Mesendoderm (in vitro differentiated cells): ENCODE results near the gene PTPRD.

ENCODE experiments used
- DNase-seq: peaks from one replicate; pipeline ENCODE4 v3.0.0; 2013
- H2AK5ac ChIP-seq: 2 replicates; pipeline ENCODE4 v1.6.1; 2013; ENCODE audit warnings: low read length, inconsistent platforms
- H2BK120ac ChIP-seq: 2 replicates; pipeline ENCODE4 v1.6.1; 2013; ENCODE audit warnings: low read depth, mild to moderate bottlenecking, low read length, moderate library complexity, mixed read lengths
- H2BK15ac ChIP-seq: replicated peaks from 2 replicates; pipeline ENCODE4 v1.6.1; 2013; ENCODE audit warnings: low read depth, mild to moderate bottlenecking, moderate library complexity
- H2BK5ac ChIP-seq: 2 replicates; pipeline ENCODE4 v1.6.1; 2013; ENCODE audit warnings: low read length, inconsistent platforms
- H3K18ac ChIP-seq: 2 replicates; pipeline ENCODE4 v1.6.1; 2013; ENCODE audit warnings: mild to moderate bottlenecking, low read length, mixed read lengths
- H3K23ac ChIP-seq: one replicate; pipeline ENCODE4 v1.6.1; 2013; ENCODE audit warnings: low read length
- H3K27ac ChIP-seq: 2 replicates; pipeline ENCODE4 v1.5.1; 2013; ENCODE audit warnings: low read depth, mild to moderate bottlenecking, inconsistent platforms, low read length, moderate library complexity
- H3K27me3 ChIP-seq: 2 replicates; pipeline ENCODE4 v1.6.1; 2013; ENCODE audit warnings: low read length, control low read depth, mild to moderate bottlenecking, inconsistent platforms; ENCODE audit not compliant: insufficient read depth, poor library complexity
- H3K36me3 ChIP-seq: 2 replicates; pipeline ENCODE4 v1.6.1; 2013; ENCODE audit warnings: low read length, inconsistent platforms; ENCODE audit not compliant: control insufficient read depth, insufficient read depth
- H3K4ac ChIP-seq: one replicate; pipeline ENCODE4 v1.6.1; 2013; ENCODE audit warnings: low read depth, mild to moderate bottlenecking, low read length, moderate library complexity
- H3K4me1 ChIP-seq: 2 replicates; pipeline ENCODE4 v1.6.1; 2013; ENCODE audit warnings: low read depth, low read length, inconsistent platforms; ENCODE audit not compliant: control insufficient read depth
- H3K4me2 ChIP-seq: 2 replicates; pipeline ENCODE4 v1.6.1; 2013; ENCODE audit warnings: low read length
- H3K4me3 ChIP-seq: 2 replicates; pipeline ENCODE4 v1.5.1; 2013; ENCODE audit warnings: mild to moderate bottlenecking, low read length
- H3K56ac ChIP-seq: one replicate; pipeline ENCODE4 v1.6.1; 2013; ENCODE audit warnings: low read length
- H3K79me1 ChIP-seq: 2 replicates; pipeline ENCODE4 v1.6.1; 2013; ENCODE audit warnings: low read length, inconsistent platforms
- H3K79me2 ChIP-seq: 2 replicates; pipeline ENCODE4 v1.6.1; 2013; ENCODE audit warnings: mild to moderate bottlenecking, low read length; ENCODE audit not compliant: control insufficient read depth, insufficient read depth
- H3K9ac ChIP-seq: 2 replicates; pipeline ENCODE4 v1.6.1; 2013; ENCODE audit warnings: low read length, inconsistent platforms
- H4K5ac ChIP-seq: one replicate; pipeline ENCODE4 v1.6.1; 2013; ENCODE audit warnings: low read length
- H4K8ac ChIP-seq: one replicate; pipeline ENCODE4 v1.6.1; 2013; ENCODE audit warnings: low read depth, mild to moderate bottlenecking, control low read depth, low read length, moderate library complexity
- WGBS: extraction: QIAGEN DNeasy Blood & Tissue Kit; methylation state at CpG from one replicate; pipeline ENCODE4 v1.1.7; 2013; ENCODE audit warnings: low lambda C conversion rate, missing lambda C conversion rate; ENCODE audit not compliant: insufficient coverage; ENCODE audit errors: extremely low coverage; 5-methylcytosine and 5-hydroxymethylcytosine counted together

PTPRD gene

DNA sequence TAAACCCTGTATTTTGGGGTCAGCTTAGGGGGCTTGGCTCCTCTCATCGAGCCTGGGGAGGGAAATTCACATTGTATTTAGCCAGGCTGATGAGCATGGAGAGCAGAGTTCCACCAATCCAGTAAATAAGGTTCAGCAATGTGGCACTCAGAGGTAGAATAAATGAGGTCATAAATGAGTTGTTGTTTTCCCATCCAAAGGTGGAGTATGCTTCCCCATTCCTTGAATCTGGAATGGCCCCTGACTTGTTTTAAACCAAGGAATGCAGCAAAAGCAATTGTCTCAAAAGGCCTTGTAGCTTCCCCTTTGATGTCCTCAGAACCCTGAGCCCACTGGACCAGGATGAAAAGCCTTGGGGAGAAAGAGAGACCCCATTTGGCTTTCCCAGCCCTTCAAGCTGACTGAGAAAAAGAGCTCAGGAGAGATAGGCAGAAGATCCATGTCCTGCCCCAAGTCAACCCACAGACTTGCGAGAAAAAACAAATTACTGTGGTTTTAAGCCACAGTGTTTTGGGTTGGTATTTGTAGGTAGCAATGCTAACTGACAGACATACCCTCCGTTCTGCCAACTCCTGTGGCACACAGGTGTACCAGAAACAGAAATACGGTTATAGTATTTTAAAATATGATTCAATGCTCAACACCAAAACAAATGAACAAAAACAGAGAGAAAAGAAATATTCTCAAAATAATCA is 2247.2 kb downstream of the PTPRD start:
- Histone ChIP-seq H3K36me3 (no peaks in the 10 kb centered on the region), H3K79me2 (no peaks in the 10 kb centered on the region), H3K23ac (no peak overlapping the region), H3K27ac (no peak overlapping the region), H2BK120ac (no peak overlapping the region), H2BK15ac (no peak overlapping the region), H3K4me1 (no peaks in the 10 kb centered on the region), H3K4me2 (no peak overlapping the region), H3K4me3 (no peak overlapping the region), H3K9ac (no peak overlapping the region), H4K8ac (no peak overlapping the region), H4K5ac (no peak overlapping the region), H3K4ac (no peak overlapping the region), H2BK5ac (no peak overlapping the region), H3K18ac (no peak overlapping the region), H3K79me1 (no peaks in the 10 kb centered on the region), H3K56ac (no peak overlapping the region), H2AK5ac (no peak overlapping the region), H3K27me3 (no peaks in the 10 kb centered on the region)
- DNase-seq: peak; percentile 18
- WGBS: no CpG with 5 or more reads among the region's 4 CpGs

DNA sequence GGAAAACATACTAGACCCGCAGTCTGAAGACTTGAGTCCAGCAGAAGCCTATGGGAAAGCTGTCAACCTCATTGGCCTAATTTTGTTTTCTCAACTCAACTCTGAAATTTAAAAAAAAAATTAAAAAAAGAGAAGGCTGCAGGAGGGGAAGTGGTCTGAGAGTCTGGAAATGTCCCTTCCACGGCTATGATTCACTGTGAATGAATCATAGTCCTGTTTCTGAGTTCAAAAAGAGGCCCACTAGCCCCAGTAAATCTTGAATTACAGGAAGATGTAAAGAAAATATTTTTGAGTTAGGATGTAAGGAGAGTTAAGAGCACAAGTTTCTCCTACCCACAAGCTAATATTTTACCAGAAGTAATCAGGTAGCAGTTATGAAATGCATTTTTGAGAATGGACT is 2247.8 kb downstream of the PTPRD start:
- DNase-seq: no peak

GRCh38 chr9:8364026-8364752 is 2248.6 kb downstream of the PTPRD start:
- H3K9ac ChIP-seq: no peak overlapping the region
- no peak overlapping the region for H4K8ac ChIP-seq
- H3K4me3 ChIP-seq: no peak overlapping the region
- no peaks in the 10 kb centered on the region for H3K79me2 ChIP-seq
- H2BK5ac ChIP-seq: no peak overlapping the region
- H3K4ac ChIP-seq: no peak overlapping the region
- no peaks in the 10 kb centered on the region for H3K79me1 ChIP-seq
- whole genome bisulfite sequencing: no CpG with 5 or more reads among the region's 11 CpGs
- no peak overlapping the region for H3K18ac ChIP-seq
- no peak overlapping the region for H3K4me2 ChIP-seq
- H3K4me1 ChIP-seq: no peaks in the 10 kb centered on the region
- no peaks in the 10 kb centered on the region for H3K36me3 ChIP-seq
- no peak overlapping the region for H3K23ac ChIP-seq
- no peak overlapping the region for H3K56ac ChIP-seq
- H2AK5ac ChIP-seq: no peak overlapping the region
- H3K27me3 ChIP-seq: no peaks in the 10 kb centered on the region
- no peak overlapping the region for H2BK120ac ChIP-seq
- no peak overlapping the region for H4K5ac ChIP-seq
- H2BK15ac ChIP-seq: no peak overlapping the region
- no peak overlapping the region for H3K27ac ChIP-seq
- no peak for DNase-seq

More for the DNA sequence above, 2247.8 kb downstream of the PTPRD start:
- no peak overlapping the region for H2AK5ac ChIP-seq
- H2BK15ac ChIP-seq: no peak overlapping the region
- no peak overlapping the region for H3K18ac ChIP-seq
- no peak overlapping the region for H4K8ac ChIP-seq
- no peaks in the 10 kb centered on the region for H3K4me1 ChIP-seq
- no peak overlapping the region for H3K4ac ChIP-seq
- no peak overlapping the region for H3K27ac ChIP-seq
- H3K56ac ChIP-seq: no peak overlapping the region
- H2BK5ac ChIP-seq: no peak overlapping the region
- no peak overlapping the region for H2BK120ac ChIP-seq
- no peaks in the 10 kb centered on the region for H3K27me3 ChIP-seq
- no peak overlapping the region for H3K9ac ChIP-seq
- no peaks in the 10 kb centered on the region for H3K79me2 ChIP-seq
- WGBS: no CpG with 5 or more reads among the region's 2 CpGs
- no peaks in the 10 kb centered on the region for H3K36me3 ChIP-seq
- H3K4me2 ChIP-seq: no peak overlapping the region
- no peak overlapping the region for H3K4me3 ChIP-seq
- no peak overlapping the region for H4K5ac ChIP-seq
- H3K23ac ChIP-seq: no peak overlapping the region
- H3K79me1 ChIP-seq: no peaks in the 10 kb centered on the region

- H3K4me2 ChIP-seq: no peak overlapping the region
- no peak overlapping the region for H3K23ac ChIP-seq
- H3K18ac ChIP-seq: no peak overlapping the region
- H2BK5ac ChIP-seq: no peak overlapping the region
- no peaks in the 10 kb centered on the region for H3K4me1 ChIP-seq
- no peak overlapping the region for H2AK5ac ChIP-seq
- H3K56ac ChIP-seq: no peak overlapping the region
- no peak overlapping the region for H2BK15ac ChIP-seq
- H4K5ac ChIP-seq: no peak overlapping the region
- H2BK120ac ChIP-seq: no peak overlapping the region
- no peak overlapping the region for H3K4me3 ChIP-seq
- H3K36me3 ChIP-seq: no peaks in the 10 kb centered on the region
- H3K4ac ChIP-seq: no peak overlapping the region
- no peaks in the 10 kb centered on the region for H3K79me2 ChIP-seq
- no CpG with 5 or more reads among the region's 1 CpG for WGBS
- H3K27ac ChIP-seq: no peak overlapping the region
- no peak for DNase-seq
- no peak overlapping the region for H3K9ac ChIP-seq
- H4K8ac ChIP-seq: no peak overlapping the region
- H3K79me1 ChIP-seq: no peaks in the 10 kb centered on the region
- H3K27me3 ChIP-seq: no peaks in the 10 kb centered on the region
Measured at GRCh38 chr9:8362250-8362649, 2250.6 kb downstream of the PTPRD start.

GRCh38 chr9:8361364-8361763 is 2251.4 kb downstream of the PTPRD start:
- Histone ChIP-seq H2AK5ac (no peak overlapping the region), H3K4me1 (no peaks in the 10 kb centered on the region), H3K4ac (no peak overlapping the region), H2BK5ac (no peak overlapping the region), H3K23ac (no peak overlapping the region), H4K5ac (no peak overlapping the region), H3K27me3 (no peaks in the 10 kb centered on the region), H3K27ac (no peak overlapping the region), H3K79me1 (no peaks in the 10 kb centered on the region), H3K36me3 (no peaks in the 10 kb centered on the region), H3K9ac (no peak overlapping the region), H4K8ac (no peak overlapping the region), H3K79me2 (no peaks in the 10 kb centered on the region), H3K4me2 (no peak overlapping the region), H2BK120ac (no peak overlapping the region), H2BK15ac (no peak overlapping the region), H3K4me3 (no peak overlapping the region), H3K18ac (no peak overlapping the region), H3K56ac (no peak overlapping the region)
- no CpG with 5 or more reads among the region's 2 CpGs for WGBS
- no peak for DNase-seq
